GM21360 (cell line): ENCODE results near the gene STYK1.

Source experiments
- ATAC-seq: cut with Tn5 transposase; IDR thresholded peaks from one replicate; pipeline ENCODE4 v1.9.1; 2021; ENCODE audit warnings: mild to moderate bottlenecking, moderate library complexity; ENCODE audit not compliant: unreplicated experiment

The STYK1 gene

GRCh38 chr12:10673659-10674384, at the start of gene STYK1:
Gene STYK1 (minus strand): TSS chr12:10674052. CDS start chr12:10634618, 39,434 bp downstream.
- ATAC-seq, result no peak

- peak; percentile 37 for ATAC-seq
Measured at GRCh38 chr12:10722905-10723746, 49.3 kb upstream of the STYK1 start, which contains the start of gene YBX3. Gene YBX3 (minus strand): TSS chr12:10723323. CDS start chr12:10723111, 212 bp downstream.

GRCh38 chr12:10722502-10722904, 48.7 kb upstream of the STYK1 start:
- peak; percentile 45 for ATAC-seq

GRCh38 chr12:10721651-10722501, 48.0 kb upstream of the STYK1 start:
- no peak for ATAC-seq

- no peak for ATAC-seq
Measured at GRCh38 chr12:10720974-10721650, 47.3 kb upstream of the STYK1 start.

- no peak for ATAC-seq
Measured at GRCh38 chr12:10719482-10719881, 45.6 kb upstream of the STYK1 start.

- ATAC-seq, result no peak
Measured at GRCh38 chr12:10718279-10718821, 44.5 kb upstream of the STYK1 start.

- no peak for ATAC-seq
Measured at GRCh38 chr12:10717410-10717809, 43.6 kb upstream of the STYK1 start.

GRCh38 chr12:10716704-10717315, 43.0 kb upstream of the STYK1 start:
- no peak for ATAC-seq

GRCh38 chr12:10716277-10716676, 42.4 kb upstream of the STYK1 start:
- no peak for ATAC-seq

GRCh38 chr12:10715491-10715890, 41.6 kb upstream of the STYK1 start:
- no peak for ATAC-seq

GRCh38 chr12:10709808-10710207, 36.0 kb upstream of the STYK1 start:
- ATAC-seq, result no peak

- ATAC-seq, result no peak
Measured at GRCh38 chr12:10708862-10709261, 35.0 kb upstream of the STYK1 start.

- ATAC-seq, result no peak
Measured at GRCh38 chr12:10705655-10706054, 31.8 kb upstream of the STYK1 start.

GRCh38 chr12:10701843-10702242, 28.0 kb upstream of the STYK1 start:
- ATAC-seq, result peak; percentile 9

GRCh38 chr12:10701131-10701681, 27.4 kb upstream of the STYK1 start:
- ATAC-seq, result peak; percentile 47

GRCh38 chr12:10700581-10700980, 26.7 kb upstream of the STYK1 start:
- no peak for ATAC-seq

- no peak for ATAC-seq
Measured at GRCh38 chr12:10697862-10698261, 24.0 kb upstream of the STYK1 start.

GRCh38 chr12:10697156-10697555, 23.3 kb upstream of the STYK1 start:
- ATAC-seq, result no peak
